ENCODE results near the gene DNAJC7. TPM values are rescaled to one million over a fixed set of nuclear protein-coding genes. Genes with fewer than 3 reads are reported as not detected.
A peak's percentile ranks its signal among the peaks of the same experiment; 100 is the strongest.

DNAJC7 gene
- total RNA-seq, 1 donor: 75.3 TPM

GRCh38 chr17:42002792-42003301 is 14.4 kb downstream of the DNAJC7 start:
- Histone ChIP-seq H4K20me1 (ENCODE audit: insufficient read depth, low read length) (peaks cover 50% of the 10 kb centered on the region), H3K36me3 (ENCODE audit: insufficient read depth, low read length) (peaks cover 37% of the 10 kb centered on the region), H3K9me3 (ENCODE audit: low read depth, low read length) (no peaks in the 10 kb centered on the region), H2AFZ (ENCODE audit: low read length) (no peak overlapping the region), H3K4me2 (ENCODE audit: insufficient read depth, low read length) (peak overlapping the region; percentile 54), H3K4me3 (ENCODE audit: insufficient read depth, low read length) (no peak overlapping the region), H3K4me1 (ENCODE audit: insufficient read depth, low read length) (peaks cover 45% of the 10 kb centered on the region), H3K79me2 (ENCODE audit: insufficient read depth, low read length) (peaks cover 89% of the 10 kb centered on the region), H3K27me3 (ENCODE audit: insufficient read depth, low read length) (no peaks in the 10 kb centered on the region), H3K27ac (ENCODE audit: low read depth, low read length) (peak overlapping the region; percentile 44)
- no peak for TF ChIP-seq CTCF (IDR thresholded peaks at IDR 0.05; ENCODE audit: extremely low read depth, low read depth, low read length)
- peak; percentile 85 for DNase-seq (ENCODE audit: insufficient read length, low spot score, missing footprints)

DNA sequence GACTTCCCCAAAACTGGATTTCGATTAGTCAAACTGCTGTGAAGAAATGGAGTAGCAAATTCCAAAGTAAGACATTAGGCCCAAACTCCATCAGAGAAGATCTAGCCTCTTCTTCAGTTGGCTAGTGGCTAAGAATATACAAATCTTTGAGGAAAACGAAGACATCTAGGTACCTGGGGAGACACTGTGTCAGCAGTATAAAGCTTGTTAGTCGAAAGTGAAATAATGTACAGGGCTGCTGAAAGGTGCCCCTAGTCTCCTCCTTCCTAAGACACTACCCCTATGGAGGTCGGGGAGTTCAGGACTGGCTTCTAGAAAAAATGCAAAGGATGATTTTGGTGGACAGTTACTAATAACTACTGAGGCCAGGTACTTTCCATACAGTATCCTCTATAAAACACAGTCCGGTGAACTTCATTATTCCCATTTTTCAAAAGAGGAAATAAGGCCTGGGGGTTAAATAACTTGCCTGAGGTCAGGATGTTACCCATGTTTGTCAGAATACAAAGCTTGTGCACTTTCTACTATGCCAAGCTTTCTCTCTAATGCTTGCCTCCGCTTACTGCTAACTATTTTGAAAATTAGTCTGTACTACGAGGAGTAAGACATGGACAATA is 15.0 kb downstream of the DNAJC7 start:
- no peaks in the 10 kb centered on the region for H3K27me3 ChIP-seq (ENCODE audit: insufficient read depth, low read length)
- peaks cover 48% of the 10 kb centered on the region for H4K20me1 ChIP-seq (ENCODE audit: insufficient read depth, low read length)
- H3K36me3 ChIP-seq (ENCODE audit: insufficient read depth, low read length): peaks cover 43% of the 10 kb centered on the region
- no peak overlapping the region for H3K27ac ChIP-seq (ENCODE audit: low read depth, low read length)
- H3K4me3 ChIP-seq (ENCODE audit: insufficient read depth, low read length): no peak overlapping the region
- H3K4me2 ChIP-seq (ENCODE audit: insufficient read depth, low read length): peak overlapping the region; percentile 54
- DNase-seq (ENCODE audit: insufficient read length, low spot score, missing footprints): no peak
- no peak for TF ChIP-seq CTCF (IDR thresholded peaks at IDR 0.05; ENCODE audit: extremely low read depth, low read depth, low read length)
- peaks cover 43% of the 10 kb centered on the region for H3K4me1 ChIP-seq (ENCODE audit: insufficient read depth, low read length)
- H3K79me2 ChIP-seq (ENCODE audit: insufficient read depth, low read length): peaks cover 86% of the 10 kb centered on the region
- H3K9me3 ChIP-seq (ENCODE audit: low read depth, low read length): no peaks in the 10 kb centered on the region
- H2AFZ ChIP-seq (ENCODE audit: low read length): no peak overlapping the region

DNA sequence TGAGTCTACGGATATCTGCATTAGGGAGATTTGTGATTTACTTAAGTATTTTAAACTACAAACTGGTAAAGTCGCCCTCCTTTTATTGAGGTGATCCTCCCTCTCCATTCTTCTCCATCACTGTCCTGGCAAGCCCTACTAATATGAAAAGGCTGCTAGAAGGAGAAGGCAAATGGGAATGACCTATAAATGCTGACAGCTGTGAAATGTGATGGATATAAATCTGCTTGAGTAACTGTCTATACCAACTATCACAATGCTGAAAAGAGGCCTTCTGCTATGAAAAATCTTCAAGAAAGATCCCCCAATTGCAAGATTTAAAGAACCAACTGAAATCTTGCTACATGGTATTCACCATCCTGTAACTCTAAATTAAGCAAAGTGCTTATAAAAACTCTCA is 15.5 kb downstream of the DNAJC7 start:
- no peak for DNase-seq (ENCODE audit: insufficient read length, low spot score, missing footprints)
- Histone ChIP-seq H3K27me3 (ENCODE audit: insufficient read depth, low read length) (no peaks in the 10 kb centered on the region), H3K4me3 (ENCODE audit: insufficient read depth, low read length) (no peak overlapping the region), H3K27ac (ENCODE audit: low read depth, low read length) (no peak overlapping the region), H3K4me1 (ENCODE audit: insufficient read depth, low read length) (peaks cover 43% of the 10 kb centered on the region), H2AFZ (ENCODE audit: low read length) (no peak overlapping the region), H3K4me2 (ENCODE audit: insufficient read depth, low read length) (no peak overlapping the region), H3K36me3 (ENCODE audit: insufficient read depth, low read length) (peaks cover 48% of the 10 kb centered on the region), H4K20me1 (ENCODE audit: insufficient read depth, low read length) (peaks cover 43% of the 10 kb centered on the region), H3K79me2 (ENCODE audit: insufficient read depth, low read length) (peaks cover 85% of the 10 kb centered on the region), H3K9me3 (ENCODE audit: low read depth, low read length) (no peaks in the 10 kb centered on the region)
- no peak for TF ChIP-seq CTCF (IDR thresholded peaks at IDR 0.05; ENCODE audit: extremely low read depth, low read depth, low read length)

DNA sequence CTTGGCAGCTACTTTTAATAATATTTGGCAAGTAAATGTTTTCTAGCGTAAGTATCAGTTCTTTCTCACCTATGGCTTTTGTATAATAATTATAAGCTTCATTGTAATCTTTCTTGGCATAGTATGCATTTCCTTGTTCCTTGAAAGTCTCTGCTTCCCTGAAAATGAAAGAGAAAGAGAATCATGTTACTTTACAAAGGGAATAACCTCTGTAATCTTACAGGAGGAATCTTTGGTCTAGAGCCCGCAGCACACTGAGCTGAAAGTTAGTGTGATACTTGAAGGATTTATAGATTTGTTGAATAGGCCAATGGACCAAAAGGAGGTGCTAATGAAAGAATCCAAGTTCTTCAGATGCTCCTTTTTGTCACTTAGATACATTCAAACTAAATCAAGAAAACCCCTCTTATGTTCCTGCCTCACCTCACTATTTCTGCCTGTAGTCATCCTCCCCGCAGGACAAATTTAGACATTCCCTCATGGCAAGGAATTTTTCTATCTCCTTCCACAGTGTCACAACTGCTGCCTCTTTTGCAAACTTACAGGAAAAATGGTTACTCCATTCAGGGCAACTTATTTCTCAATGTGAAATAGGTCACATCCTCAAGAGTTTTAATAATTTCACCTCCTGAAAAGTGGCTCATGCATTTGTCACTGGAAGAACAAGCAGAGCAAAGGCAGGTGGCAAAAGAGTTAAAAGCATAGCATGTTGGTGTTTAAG is 16.7 kb downstream of the DNAJC7 start:
- Histone ChIP-seq H3K4me2 (ENCODE audit: insufficient read depth, low read length) (no peak overlapping the region), H3K27me3 (ENCODE audit: insufficient read depth, low read length) (no peaks in the 10 kb centered on the region), H4K20me1 (ENCODE audit: insufficient read depth, low read length) (peaks cover 43% of the 10 kb centered on the region), H3K4me1 (ENCODE audit: insufficient read depth, low read length) (peaks cover 51% of the 10 kb centered on the region), H3K79me2 (ENCODE audit: insufficient read depth, low read length) (peaks cover 80% of the 10 kb centered on the region), H3K27ac (ENCODE audit: low read depth, low read length) (no peak overlapping the region), H3K36me3 (ENCODE audit: insufficient read depth, low read length) (peaks cover 57% of the 10 kb centered on the region), H3K4me3 (ENCODE audit: insufficient read depth, low read length) (no peak overlapping the region), H3K9me3 (ENCODE audit: low read depth, low read length) (no peaks in the 10 kb centered on the region), H2AFZ (ENCODE audit: low read length) (no peak overlapping the region)
- no peak for DNase-seq (ENCODE audit: insufficient read length, low spot score, missing footprints)
- TF ChIP-seq CTCF (IDR thresholded peaks at IDR 0.05; ENCODE audit: extremely low read depth, low read depth, low read length): no peak

Measured in osteoblast (primary cell).